HepG2 (cell line): ENCODE data around the gene OR10G8. TPM values are rescaled to one million over a fixed set of nuclear protein-coding genes. Genes with fewer than 3 reads are reported as not detected.

Source experiments
- FOSL2 ChIP-seq: sonication (generic); formaldehyde crosslinking; IDR thresholded peaks from 2 replicates; pipeline ENCODE4 v1.4.0; 2020; ENCODE audit warnings: missing genetic modification reagents
- KLF15 ChIP-seq: sonication (generic); formaldehyde crosslinking; IDR thresholded peaks from 2 replicates; pipeline ENCODE4 v1.8.1; 2023; ENCODE audit warnings: borderline replicate concordance, mild to moderate bottlenecking, inconsistent platforms, missing genetic modification reagents, mixed read lengths
- SPEN ChIP-seq: sonication (generic); formaldehyde crosslinking; IDR thresholded peaks from 2 replicates; pipeline ENCODE4 v1.5.1; 2020; ENCODE audit warnings: low read depth, mild to moderate bottlenecking, missing genetic modification reagents
- ZNF83 ChIP-seq: sonication (generic); formaldehyde crosslinking; IDR thresholded peaks from 2 replicates; pipeline ENCODE4 v1.4.0; 2020; ENCODE audit warnings: missing genetic modification reagents, mild to moderate bottlenecking, borderline replicate concordance
- ZUFSP ChIP-seq: sonication (generic); formaldehyde crosslinking; IDR thresholded peaks from 2 replicates; pipeline ENCODE4 v1.9.0; 2021; ENCODE audit warnings: missing genetic modification reagents, mild to moderate bottlenecking, borderline replicate concordance
- polyA plus RNA-seq, 8 experiments: library from polyadenylated mRNA; depleted of rRNA in 3 of 8; stranded (reverse) in 7 of 8; unstranded in 1 of 8; fragments of >200 nt; fragmentation: Illumina TruSeq in 4 of 8; extraction: Trizol in 4 of 8; gene quantifications; 2 replicates each; pipeline versions ENCODE4 v1.2.1 to v1.2.3, GENCODE V29; 2011 to 2016; ENCODE audit warnings: low read depth in 4 of 8, missing spikeins in 1 of 8, mixed read lengths in 1 of 8; ENCODE audit not compliant: insufficient read depth in 1 of 8
- total RNA-seq, 5 experiments: library from RNA; depleted of rRNA; stranded (reverse); fragments of >200 nt; fragmentation: Illumina TruSeq; extraction: Trizol; gene quantifications; 2 replicates each; pipeline ENCODE4 v1.2.3, GENCODE V29; 2016; ENCODE audit warnings: low read depth in 1 of 5
- TF ChIP-seq, protein P1 (sequence below): sonication (generic); formaldehyde crosslinking; IDR thresholded peaks from 2 replicates; pipeline ENCODE4 v1.5.1; 2020; ENCODE audit warnings: mild to moderate bottlenecking, missing genetic modification reagents, moderate library complexity
- TF ChIP-seq, protein P2 (sequence below): sonication (generic); formaldehyde crosslinking; IDR thresholded peaks from 2 replicates; pipeline ENCODE4 v1.5.0; 2020; ENCODE audit warnings: mild to moderate bottlenecking, missing genetic modification reagents
- TF ChIP-seq, protein P3 (sequence below): sonication (generic); formaldehyde crosslinking; conservative IDR thresholded peaks from 2 replicates; pipeline ENCODE4 v1.8.0; 2022; ENCODE audit warnings: low read depth, missing genetic modification reagents

OR10G8 gene
- total and polyA plus RNA-seq, 2 of the 13 experiments (the other 11 are each of a cell fraction or from before 2014, with no cell fraction given) = not detected

DNA sequence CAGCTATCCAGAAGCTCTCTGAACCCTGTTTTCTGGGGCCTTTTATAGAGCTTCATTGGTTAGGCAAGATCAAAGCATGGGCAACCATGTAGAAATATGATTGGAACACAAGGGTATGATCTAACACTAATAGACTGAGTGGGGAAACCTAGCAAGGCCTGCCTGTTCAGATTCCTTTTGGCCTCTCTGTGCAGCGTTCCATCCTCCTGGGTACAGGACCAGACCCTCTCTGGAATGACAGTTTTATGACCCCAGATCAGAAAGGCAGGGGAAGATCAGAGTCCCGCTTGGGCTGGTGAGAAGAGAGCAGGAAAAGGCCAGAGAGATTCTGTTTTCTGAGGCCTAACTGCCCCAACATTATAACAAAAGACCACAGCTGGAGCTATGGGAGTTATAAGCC lies 52.0 kb downstream of the OR10G8 start (continued):
- TF ChIP-seq, protein P1, sequence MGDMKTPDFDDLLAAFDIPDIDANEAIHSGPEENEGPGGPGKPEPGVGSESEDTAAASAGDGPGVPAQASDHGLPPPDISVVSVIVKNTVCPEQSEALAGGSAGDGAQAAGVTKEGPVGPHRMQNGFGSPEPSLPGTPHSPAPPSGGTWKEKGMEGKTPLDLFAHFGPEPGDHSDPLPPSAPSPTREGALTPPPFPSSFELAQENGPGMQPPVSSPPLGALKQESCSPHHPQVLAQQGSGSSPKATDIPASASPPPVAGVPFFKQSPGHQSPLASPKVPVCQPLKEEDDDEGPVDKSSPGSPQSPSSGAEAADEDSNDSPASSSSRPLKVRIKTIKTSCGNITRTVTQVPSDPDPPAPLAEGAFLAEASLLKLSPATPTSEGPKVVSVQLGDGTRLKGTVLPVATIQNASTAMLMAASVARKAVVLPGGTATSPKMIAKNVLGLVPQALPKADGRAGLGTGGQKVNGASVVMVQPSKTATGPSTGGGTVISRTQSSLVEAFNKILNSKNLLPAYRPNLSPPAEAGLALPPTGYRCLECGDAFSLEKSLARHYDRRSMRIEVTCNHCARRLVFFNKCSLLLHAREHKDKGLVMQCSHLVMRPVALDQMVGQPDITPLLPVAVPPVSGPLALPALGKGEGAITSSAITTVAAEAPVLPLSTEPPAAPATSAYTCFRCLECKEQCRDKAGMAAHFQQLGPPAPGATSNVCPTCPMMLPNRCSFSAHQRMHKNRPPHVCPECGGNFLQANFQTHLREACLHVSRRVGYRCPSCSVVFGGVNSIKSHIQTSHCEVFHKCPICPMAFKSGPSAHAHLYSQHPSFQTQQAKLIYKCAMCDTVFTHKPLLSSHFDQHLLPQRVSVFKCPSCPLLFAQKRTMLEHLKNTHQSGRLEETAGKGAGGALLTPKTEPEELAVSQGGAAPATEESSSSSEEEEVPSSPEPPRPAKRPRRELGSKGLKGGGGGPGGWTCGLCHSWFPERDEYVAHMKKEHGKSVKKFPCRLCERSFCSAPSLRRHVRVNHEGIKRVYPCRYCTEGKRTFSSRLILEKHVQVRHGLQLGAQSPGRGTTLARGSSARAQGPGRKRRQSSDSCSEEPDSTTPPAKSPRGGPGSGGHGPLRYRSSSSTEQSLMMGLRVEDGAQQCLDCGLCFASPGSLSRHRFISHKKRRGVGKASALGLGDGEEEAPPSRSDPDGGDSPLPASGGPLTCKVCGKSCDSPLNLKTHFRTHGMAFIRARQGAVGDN (CRISPR knock-in tag) = no peak
- no peak for TF ChIP-seq ZNF83 (CRISPR knock-in tag)
- TF ChIP-seq, protein P2, sequence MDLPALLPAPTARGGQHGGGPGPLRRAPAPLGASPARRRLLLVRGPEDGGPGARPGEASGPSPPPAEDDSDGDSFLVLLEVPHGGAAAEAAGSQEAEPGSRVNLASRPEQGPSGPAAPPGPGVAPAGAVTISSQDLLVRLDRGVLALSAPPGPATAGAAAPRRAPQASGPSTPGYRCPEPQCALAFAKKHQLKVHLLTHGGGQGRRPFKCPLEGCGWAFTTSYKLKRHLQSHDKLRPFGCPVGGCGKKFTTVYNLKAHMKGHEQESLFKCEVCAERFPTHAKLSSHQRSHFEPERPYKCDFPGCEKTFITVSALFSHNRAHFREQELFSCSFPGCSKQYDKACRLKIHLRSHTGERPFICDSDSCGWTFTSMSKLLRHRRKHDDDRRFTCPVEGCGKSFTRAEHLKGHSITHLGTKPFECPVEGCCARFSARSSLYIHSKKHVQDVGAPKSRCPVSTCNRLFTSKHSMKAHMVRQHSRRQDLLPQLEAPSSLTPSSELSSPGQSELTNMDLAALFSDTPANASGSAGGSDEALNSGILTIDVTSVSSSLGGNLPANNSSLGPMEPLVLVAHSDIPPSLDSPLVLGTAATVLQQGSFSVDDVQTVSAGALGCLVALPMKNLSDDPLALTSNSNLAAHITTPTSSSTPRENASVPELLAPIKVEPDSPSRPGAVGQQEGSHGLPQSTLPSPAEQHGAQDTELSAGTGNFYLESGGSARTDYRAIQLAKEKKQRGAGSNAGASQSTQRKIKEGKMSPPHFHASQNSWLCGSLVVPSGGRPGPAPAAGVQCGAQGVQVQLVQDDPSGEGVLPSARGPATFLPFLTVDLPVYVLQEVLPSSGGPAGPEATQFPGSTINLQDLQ = no peak
- no peak for TF ChIP-seq KLF15 (CRISPR knock-in tag)
- TF ChIP-seq, protein P3, sequence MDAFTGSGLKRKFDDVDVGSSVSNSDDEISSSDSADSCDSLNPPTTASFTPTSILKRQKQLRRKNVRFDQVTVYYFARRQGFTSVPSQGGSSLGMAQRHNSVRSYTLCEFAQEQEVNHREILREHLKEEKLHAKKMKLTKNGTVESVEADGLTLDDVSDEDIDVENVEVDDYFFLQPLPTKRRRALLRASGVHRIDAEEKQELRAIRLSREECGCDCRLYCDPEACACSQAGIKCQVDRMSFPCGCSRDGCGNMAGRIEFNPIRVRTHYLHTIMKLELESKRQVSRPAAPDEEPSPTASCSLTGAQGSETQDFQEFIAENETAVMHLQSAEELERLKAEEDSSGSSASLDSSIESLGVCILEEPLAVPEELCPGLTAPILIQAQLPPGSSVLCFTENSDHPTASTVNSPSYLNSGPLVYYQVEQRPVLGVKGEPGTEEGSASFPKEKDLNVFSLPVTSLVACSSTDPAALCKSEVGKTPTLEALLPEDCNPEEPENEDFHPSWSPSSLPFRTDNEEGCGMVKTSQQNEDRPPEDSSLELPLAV = no peak
- TF ChIP-seq ZUFSP = no peak
- no peak for TF ChIP-seq SPEN
- no peak for TF ChIP-seq FOSL2 (CRISPR knock-in tag)
